ENCODE results near the gene SLC27A1.
A peak's percentile ranks its signal among the peaks of the same experiment; 100 is the strongest.

The SLC27A1 gene

DNA sequence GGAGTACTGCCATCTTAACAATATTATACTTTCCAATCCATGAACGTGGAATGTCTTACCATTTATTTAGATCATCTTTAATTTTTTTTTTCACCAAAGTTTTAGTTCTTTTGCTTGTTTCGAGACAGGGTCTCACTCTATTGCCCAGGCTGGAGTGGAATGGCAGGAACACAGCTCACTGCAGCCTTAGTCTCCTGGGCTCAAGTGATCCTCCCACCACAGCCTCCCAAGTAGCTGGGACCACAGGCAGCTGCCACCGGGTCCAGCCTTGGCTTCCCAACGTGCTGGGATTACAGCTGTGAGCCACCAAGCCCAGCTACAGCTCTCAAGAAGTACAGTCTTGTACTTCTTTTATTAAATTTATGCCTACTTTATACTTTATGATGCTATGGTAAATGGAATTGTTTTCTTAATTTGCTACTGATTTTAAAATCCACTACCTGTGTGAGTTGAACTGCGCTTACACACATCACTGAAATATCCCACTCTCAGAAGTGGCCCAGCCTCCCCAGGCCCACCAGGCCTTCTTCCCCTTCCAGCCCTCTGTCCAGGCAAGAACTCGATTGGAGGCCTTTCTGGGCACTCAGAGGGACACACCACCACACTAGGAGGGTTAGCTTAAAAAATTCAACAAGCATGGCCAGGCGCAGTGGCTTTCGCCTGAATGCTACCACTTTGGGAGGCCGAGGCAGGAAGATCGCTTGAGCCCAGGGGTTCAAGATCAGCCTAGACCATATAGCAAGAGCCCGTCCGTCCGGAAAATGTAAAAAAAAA lies 40.1 kb downstream of the SLC27A1 start:
- WGBS, 2 donors (ENCODE audit: extremely low coverage in 2 of 2, insufficient read length in 2 of 2, insufficient replicate concordance in 1 of 2) = no CpG with 5 or more reads among the region's 13 CpGs
- Histone ChIP-seq H3K36me3 (replicated peaks in 1 of 2; ENCODE audit: control insufficient read depth in 2 of 2, insufficient read depth in 2 of 2, low read length in 2 of 2) (peaks cover 3 to 5% of the 10 kb centered on the region in 2 donors), H2BK5ac (ENCODE audit: low read length) (no peak overlapping the region), H4K91ac (ENCODE audit: low read depth, low read length, poor library complexity) (no peak overlapping the region), H3K4ac (ENCODE audit: low read length) (no peak overlapping the region), H3K4me3 (ENCODE audit: low read length in 2 of 2) (peak overlapping the region; percentile 72 to 93), H3K18ac (ENCODE audit: low read length) (peak overlapping the region; percentile 91), H3K9me3 (replicated peaks in 1 of 2; ENCODE audit: control insufficient read depth in 2 of 2, insufficient read depth in 1 of 2, low read depth in 1 of 2, low read length in 2 of 2) (peaks cover 2 to 12% of the 10 kb centered on the region in 2 donors), H3K14ac (ENCODE audit: low read length) (no peak overlapping the region), H3K4me1 (ENCODE audit: control insufficient read depth in 2 of 2, insufficient read depth in 1 of 2, low read depth in 1 of 2, low read length in 2 of 2) (peaks cover 5 to 10% of the 10 kb centered on the region in 2 donors), H3K4me2 (ENCODE audit: insufficient read depth, low read length, poor library complexity, severe bottlenecking) (peak overlapping the region; percentile 33), H3K9ac (ENCODE audit: low read depth, low read length, poor library complexity) (no peak overlapping the region), H4K8ac (ENCODE audit: low read depth, low read length) (no peak overlapping the region), H2AK5ac (ENCODE audit: low read depth, low read length) (peak overlapping the region; percentile 96), H2BK15ac (ENCODE audit: low read length) (no peak overlapping the region), H2AFZ (ENCODE audit: low read length) (no peak overlapping the region), H3K23ac (ENCODE audit: low read depth, low read length, poor library complexity) (no peak overlapping the region), H2BK12ac (ENCODE audit: low read length) (no peak overlapping the region), H3K27ac (replicated peaks; ENCODE audit: low read length) (peak overlapping the region; percentile 98), H2BK120ac (ENCODE audit: low read depth, low read length) (no peak overlapping the region), H3K79me1 (ENCODE audit: low read depth, low read length) (peaks cover 15% of the 10 kb centered on the region), H3K27me3 (ENCODE audit: control insufficient read depth in 3 of 3, insufficient read depth in 3 of 3, low read depth in 1 of 3, low read length in 3 of 3) (no peaks in the 10 kb centered on the region)
- no peak for DNase-seq (ENCODE audit: low spot score)

DNA sequence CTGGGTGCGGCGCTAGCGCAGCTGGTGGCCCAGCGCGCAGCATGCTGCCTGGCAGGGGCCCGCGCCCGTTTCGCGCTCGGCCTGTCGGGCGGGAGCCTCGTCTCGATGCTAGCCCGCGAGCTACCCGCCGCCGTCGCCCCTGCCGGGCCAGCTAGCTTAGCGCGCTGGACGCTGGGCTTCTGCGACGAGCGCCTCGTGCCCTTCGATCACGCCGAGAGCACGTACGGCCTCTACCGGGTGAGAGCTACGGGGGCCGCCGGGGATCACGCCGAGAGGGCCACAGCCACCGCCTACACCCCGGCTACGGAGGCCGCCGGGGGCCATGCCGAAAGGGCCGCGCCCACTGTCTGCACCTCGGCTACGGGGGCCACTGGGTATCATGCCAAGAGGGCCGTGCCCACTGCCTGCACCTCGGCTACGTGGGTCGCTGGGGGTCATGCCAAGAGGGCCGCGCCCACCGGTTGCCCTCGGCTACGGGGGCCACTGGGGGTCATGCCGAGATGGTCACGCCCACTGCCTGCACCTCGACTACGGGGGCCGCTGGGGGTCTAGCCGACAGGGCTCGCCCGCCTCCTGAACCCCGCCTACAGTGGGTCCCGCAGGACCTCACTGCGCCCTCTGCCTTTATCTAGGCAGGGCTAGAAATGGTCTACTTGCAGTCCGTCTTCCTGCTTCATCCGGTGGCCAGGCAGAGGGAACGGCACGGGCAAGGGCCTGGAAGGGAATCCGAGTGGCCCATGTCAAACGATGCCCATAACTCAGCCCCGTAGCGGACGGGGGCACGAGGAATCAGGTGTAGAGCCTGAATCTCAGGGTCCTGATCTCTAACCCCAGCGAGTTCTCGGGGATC lies 41.6 kb downstream of the SLC27A1 start:
- Histone ChIP-seq H3K23ac (ENCODE audit: low read depth, low read length, poor library complexity) (peak overlapping the region; percentile 98), H3K9ac (ENCODE audit: low read depth, low read length, poor library complexity) (peak overlapping the region; percentile 100), H3K18ac (ENCODE audit: low read length) (peak overlapping the region; percentile 100), H4K91ac (ENCODE audit: low read depth, low read length, poor library complexity) (peak overlapping the region; percentile 99), H3K4ac (ENCODE audit: low read length) (peak overlapping the region; percentile 95), H3K4me3 (ENCODE audit: low read length in 2 of 2) (peak overlapping the region; percentile 72 to 93), H3K36me3 (replicated peaks in 1 of 2; ENCODE audit: control insufficient read depth in 2 of 2, insufficient read depth in 2 of 2, low read length in 2 of 2) (peaks cover 5 to 19% of the 10 kb centered on the region in 2 donors), H3K4me1 (ENCODE audit: control insufficient read depth in 2 of 2, insufficient read depth in 1 of 2, low read depth in 1 of 2, low read length in 2 of 2) (peaks cover 5 to 10% of the 10 kb centered on the region in 2 donors), H3K79me1 (ENCODE audit: low read depth, low read length) (peaks cover 7% of the 10 kb centered on the region), H2BK120ac (ENCODE audit: low read depth, low read length) (peak overlapping the region; percentile 87), H3K9me3 (replicated peaks in 1 of 2; ENCODE audit: control insufficient read depth in 2 of 2, insufficient read depth in 1 of 2, low read depth in 1 of 2, low read length in 2 of 2) (peaks cover 3 to 19% of the 10 kb centered on the region in 2 donors), H4K8ac (ENCODE audit: low read depth, low read length) (peak overlapping the region; percentile 92), H3K27me3 (ENCODE audit: control insufficient read depth in 3 of 3, insufficient read depth in 3 of 3, low read depth in 1 of 3, low read length in 3 of 3) (no peaks in the 10 kb centered on the region), H3K14ac (ENCODE audit: low read length) (peak overlapping the region; percentile 100), H3K4me2 (ENCODE audit: insufficient read depth, low read length, poor library complexity, severe bottlenecking) (peak overlapping the region; percentile 74), H3K27ac (replicated peaks; ENCODE audit: low read length) (peak overlapping the region; percentile 98), H2AFZ (ENCODE audit: low read length) (peak overlapping the region; percentile 88), H2BK5ac (ENCODE audit: low read length) (peak overlapping the region; percentile 99), H2BK15ac (ENCODE audit: low read length) (peak overlapping the region; percentile 96), H2AK5ac (ENCODE audit: low read depth, low read length) (peak overlapping the region; percentile 99), H2BK12ac (ENCODE audit: low read length) (peak overlapping the region; percentile 63)
- DNase-seq (ENCODE audit: low spot score) = peak; percentile 71
- no CpG with 5 or more reads among the region's 82 CpGs for WGBS, 2 donors (ENCODE audit: extremely low coverage in 2 of 2, insufficient read length in 2 of 2, insufficient replicate concordance in 1 of 2)

DNA sequence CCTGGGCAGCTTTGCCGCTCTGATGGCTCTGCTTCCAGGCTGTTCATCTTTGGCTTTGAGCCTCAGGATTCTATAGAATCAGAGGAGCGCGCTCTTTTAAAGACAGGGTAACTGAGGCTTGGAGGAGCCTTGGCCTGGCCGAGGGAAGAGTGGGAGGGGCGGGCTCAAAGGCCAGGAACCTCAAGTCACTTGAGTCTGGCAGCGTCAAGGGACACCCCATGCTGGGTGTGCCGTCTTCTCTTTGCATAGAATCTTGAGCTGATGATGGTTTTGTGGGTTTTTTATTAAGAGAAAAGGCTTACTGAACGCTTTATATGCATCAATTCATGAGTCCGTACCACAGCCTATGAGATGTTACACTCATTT lies 42.2 kb downstream of the SLC27A1 start:
- peak overlapping the region; percentile 88 for H2AFZ ChIP-seq (ENCODE audit: low read length)
- H2BK15ac ChIP-seq (ENCODE audit: low read length) = peak overlapping the region; percentile 25
- peak overlapping the region; percentile 74 for H3K4me2 ChIP-seq (ENCODE audit: insufficient read depth, low read length, poor library complexity, severe bottlenecking)
- DNase-seq (ENCODE audit: low spot score) = no peak
- peak overlapping the region; percentile 100 for H3K18ac ChIP-seq (ENCODE audit: low read length)
- H3K9ac ChIP-seq (ENCODE audit: low read depth, low read length, poor library complexity) = peak overlapping the region; percentile 92
- no peak overlapping the region for H3K14ac ChIP-seq (ENCODE audit: low read length)
- H3K23ac ChIP-seq (ENCODE audit: low read depth, low read length, poor library complexity) = no peak overlapping the region
- H4K91ac ChIP-seq (ENCODE audit: low read depth, low read length, poor library complexity) = no peak overlapping the region
- H3K79me1 ChIP-seq (ENCODE audit: low read depth, low read length) = peaks cover 11% of the 10 kb centered on the region
- H3K9me3 ChIP-seq (replicated peaks in 1 of 2; ENCODE audit: control insufficient read depth in 2 of 2, insufficient read depth in 1 of 2, low read depth in 1 of 2, low read length in 2 of 2) = peaks cover 9 to 25% of the 10 kb centered on the region in 2 donors
- H3K4me1 ChIP-seq (ENCODE audit: control insufficient read depth in 2 of 2, insufficient read depth in 1 of 2, low read depth in 1 of 2, low read length in 2 of 2) = peaks cover 5 to 10% of the 10 kb centered on the region in 2 donors
- peak overlapping the region; percentile 72 to 93 for H3K4me3 ChIP-seq (ENCODE audit: low read length in 2 of 2)
- H2BK120ac ChIP-seq (ENCODE audit: low read depth, low read length) = no peak overlapping the region
- no CpG with 5 or more reads among the region's 9 CpGs for WGBS, 2 donors (ENCODE audit: extremely low coverage in 2 of 2, insufficient read length in 2 of 2, insufficient replicate concordance in 1 of 2)
- H3K27ac ChIP-seq (replicated peaks; ENCODE audit: low read length) = peak overlapping the region; percentile 98
- no peak overlapping the region for H3K4ac ChIP-seq (ENCODE audit: low read length)
- peaks cover 11 to 25% of the 10 kb centered on the region in 2 donors for H3K36me3 ChIP-seq (replicated peaks in 1 of 2; ENCODE audit: control insufficient read depth in 2 of 2, insufficient read depth in 2 of 2, low read length in 2 of 2)
- no peak overlapping the region for H4K8ac ChIP-seq (ENCODE audit: low read depth, low read length)
- peak overlapping the region; percentile 84 for H2AK5ac ChIP-seq (ENCODE audit: low read depth, low read length)
- H2BK5ac ChIP-seq (ENCODE audit: low read length) = peak overlapping the region; percentile 68
- no peaks in the 10 kb centered on the region for H3K27me3 ChIP-seq (ENCODE audit: control insufficient read depth in 3 of 3, insufficient read depth in 3 of 3, low read depth in 1 of 3, low read length in 3 of 3)
- peak overlapping the region; percentile 63 for H2BK12ac ChIP-seq (ENCODE audit: low read length)

All from neuronal stem cell (in vitro differentiated cells).